Glutamatergic neuron (in vitro differentiated cells): Measurements from ENCODE around the gene HSD17B12. TPM values are rescaled to one million over a fixed set of nuclear protein-coding genes. Genes with fewer than 3 reads are reported as not detected.

Source experiments
- DNase-seq: peaks from one replicate; pipeline ENCODE4 v3.0.0; 2022
- H3K27ac Mint-ChIP-seq: one replicate; pipeline ENCODE4 v1.8.0; 2020; ENCODE audit warnings: mild to moderate bottlenecking, mixed read lengths, inconsistent platforms; ENCODE audit not compliant: unreplicated experiment
- H3K27me3 Mint-ChIP-seq: one replicate; pipeline ENCODE4 v1.8.0; 2020; ENCODE audit warnings: mild to moderate bottlenecking, moderate library complexity, mixed read lengths, inconsistent platforms; ENCODE audit not compliant: unreplicated experiment
- H3K36me3 Mint-ChIP-seq: one replicate; pipeline ENCODE4 v1.8.0; 2020; ENCODE audit warnings: mild to moderate bottlenecking, mixed read lengths, inconsistent platforms; ENCODE audit not compliant: unreplicated experiment
- H3K4me1 Mint-ChIP-seq: one replicate; pipeline ENCODE4 v1.8.0; 2020; ENCODE audit warnings: mild to moderate bottlenecking, low read depth, mixed read lengths, inconsistent platforms; ENCODE audit not compliant: unreplicated experiment
- H3K4me3 Mint-ChIP-seq: one replicate; pipeline ENCODE4 v1.8.0; 2020; ENCODE audit warnings: mild to moderate bottlenecking, mixed read lengths, inconsistent platforms; ENCODE audit not compliant: unreplicated experiment
- H3K9me3 Mint-ChIP-seq: one replicate; pipeline ENCODE4 v1.8.0; 2020; ENCODE audit warnings: mild to moderate bottlenecking, moderate library complexity, mixed read lengths, inconsistent platforms; ENCODE audit not compliant: unreplicated experiment
- total RNA-seq: library from RNA; stranded (reverse); fragmentation: NEBNext Ultra II Directional; extraction: Animal tissue kit (Norgen Biotek cat#: 25700); gene quantifications from one replicate; pipeline ENCODE4 v1.2.1, GENCODE V29; 2021; ENCODE audit not compliant: unreplicated experiment
- TF ChIP-seq, protein P1 (sequence below): fragments of 200-600 bp; sonication (generic); IDR thresholded peaks from one replicate; pipeline ENCODE4 v1.5.0; 2021; ENCODE audit not compliant: partially characterized antibody, unreplicated experiment

Gene HSD17B12
- total RNA-seq, 1 donor from 2014 or later = 140 TPM

DNA sequence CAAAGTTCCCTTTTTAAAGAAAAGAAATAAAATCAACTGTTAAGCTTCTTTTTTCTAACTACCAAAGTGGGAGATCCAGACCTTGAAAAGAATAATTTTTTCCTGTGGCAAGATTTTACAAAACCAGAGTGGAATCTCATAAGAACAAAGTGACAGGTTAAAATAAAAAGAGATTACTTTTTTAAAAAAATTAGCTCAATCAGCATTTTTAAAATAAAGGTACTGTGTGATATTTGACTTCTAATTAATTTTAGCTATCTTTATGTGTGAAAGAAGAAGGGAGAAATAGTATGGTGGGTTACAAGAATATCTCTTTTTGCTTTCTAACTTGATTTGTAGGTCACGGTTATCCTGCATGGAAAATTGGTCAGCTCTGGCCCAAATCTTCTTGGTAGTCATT is 107.3 kb downstream of the HSD17B12 start:
- Mint-ChIP-seq H3K36me3 (peaks cover 13% of the 10 kb centered on the region), H3K4me3 (no peak overlapping the region), H3K9me3 (peaks cover 10% of the 10 kb centered on the region), H3K27me3 (peaks cover 6% of the 10 kb centered on the region), H3K4me1 (peaks cover 26% of the 10 kb centered on the region), H3K27ac (peak overlapping the region; percentile 87)
- TF ChIP-seq, protein P1, sequence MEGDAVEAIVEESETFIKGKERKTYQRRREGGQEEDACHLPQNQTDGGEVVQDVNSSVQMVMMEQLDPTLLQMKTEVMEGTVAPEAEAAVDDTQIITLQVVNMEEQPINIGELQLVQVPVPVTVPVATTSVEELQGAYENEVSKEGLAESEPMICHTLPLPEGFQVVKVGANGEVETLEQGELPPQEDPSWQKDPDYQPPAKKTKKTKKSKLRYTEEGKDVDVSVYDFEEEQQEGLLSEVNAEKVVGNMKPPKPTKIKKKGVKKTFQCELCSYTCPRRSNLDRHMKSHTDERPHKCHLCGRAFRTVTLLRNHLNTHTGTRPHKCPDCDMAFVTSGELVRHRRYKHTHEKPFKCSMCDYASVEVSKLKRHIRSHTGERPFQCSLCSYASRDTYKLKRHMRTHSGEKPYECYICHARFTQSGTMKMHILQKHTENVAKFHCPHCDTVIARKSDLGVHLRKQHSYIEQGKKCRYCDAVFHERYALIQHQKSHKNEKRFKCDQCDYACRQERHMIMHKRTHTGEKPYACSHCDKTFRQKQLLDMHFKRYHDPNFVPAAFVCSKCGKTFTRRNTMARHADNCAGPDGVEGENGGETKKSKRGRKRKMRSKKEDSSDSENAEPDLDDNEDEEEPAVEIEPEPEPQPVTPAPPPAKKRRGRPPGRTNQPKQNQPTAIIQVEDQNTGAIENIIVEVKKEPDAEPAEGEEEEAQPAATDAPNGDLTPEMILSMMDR = no peak
- no peak for DNase-seq

DNA sequence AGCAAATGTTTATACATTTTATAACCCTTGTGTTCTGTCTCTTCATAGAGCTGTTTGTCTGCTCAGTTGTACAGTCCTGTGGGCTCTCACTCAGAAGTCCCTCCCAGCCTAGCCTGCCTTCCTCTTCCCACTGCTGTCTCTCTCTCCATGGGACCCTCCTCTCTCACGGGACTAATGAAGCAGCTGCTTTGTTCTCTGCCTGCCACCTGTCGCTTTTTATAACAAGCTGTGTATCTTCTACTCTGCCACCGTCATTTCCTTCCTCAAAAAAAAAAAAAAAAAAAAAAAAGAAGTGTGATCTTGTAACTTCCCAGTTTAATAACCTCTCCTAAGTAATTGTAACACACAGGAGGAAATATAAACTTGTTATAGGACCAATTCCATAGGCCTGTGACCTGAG is 107.9 kb downstream of the HSD17B12 start:
- TF ChIP-seq, protein P1 = no peak
- H3K27ac Mint-ChIP-seq = peak overlapping the region; percentile 87
- peaks cover 6% of the 10 kb centered on the region for H3K27me3 Mint-ChIP-seq
- H3K9me3 Mint-ChIP-seq = peaks cover 10% of the 10 kb centered on the region
- peaks cover 26% of the 10 kb centered on the region for H3K4me1 Mint-ChIP-seq
- peak; percentile 60 for DNase-seq
- H3K4me3 Mint-ChIP-seq = peak overlapping the region; percentile 63
- H3K36me3 Mint-ChIP-seq = peaks cover 12% of the 10 kb centered on the region

DNA sequence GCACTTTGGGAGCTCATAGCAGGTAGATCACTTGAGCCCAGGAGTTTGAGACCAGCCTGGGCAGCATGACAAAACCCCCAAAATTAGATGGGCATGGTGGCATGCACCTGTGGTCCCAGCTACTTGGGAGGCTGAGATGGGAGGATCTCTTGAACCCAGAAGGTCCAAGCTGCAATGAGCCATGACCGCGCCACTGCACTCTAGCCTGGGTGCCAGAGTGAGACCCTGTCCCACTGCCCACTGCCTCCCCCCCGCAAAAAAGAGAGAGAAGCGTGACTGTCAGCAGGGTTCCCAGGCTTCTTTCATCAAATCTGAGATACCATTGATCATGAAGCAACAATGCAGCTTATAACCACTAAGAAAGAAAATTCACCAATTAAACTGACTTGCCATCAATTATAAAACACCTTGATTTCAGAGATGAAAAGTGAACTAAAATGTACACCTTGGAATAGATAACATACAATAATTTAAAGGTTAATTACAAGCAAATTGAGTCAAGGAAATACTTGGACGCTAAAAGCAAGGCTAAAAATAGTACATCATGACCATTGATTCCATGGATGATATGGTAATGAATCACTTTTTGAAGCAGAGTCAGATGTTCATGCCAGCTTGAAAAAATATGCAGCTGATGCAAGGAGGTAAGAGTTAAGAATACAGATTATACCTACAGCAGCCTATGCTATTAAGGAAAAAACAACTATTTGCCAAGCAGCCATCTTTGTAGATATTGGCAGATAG is 109.3 kb downstream of the HSD17B12 start:
- H3K27ac Mint-ChIP-seq = peak overlapping the region; percentile 87
- no peak overlapping the region for H3K4me3 Mint-ChIP-seq
- H3K36me3 Mint-ChIP-seq = no peaks in the 10 kb centered on the region
- TF ChIP-seq, protein P1 = no peak
- H3K9me3 Mint-ChIP-seq = peaks cover 5% of the 10 kb centered on the region
- DNase-seq = no peak
- H3K4me1 Mint-ChIP-seq = peaks cover 26% of the 10 kb centered on the region
- H3K27me3 Mint-ChIP-seq = peaks cover 6% of the 10 kb centered on the region

DNA sequence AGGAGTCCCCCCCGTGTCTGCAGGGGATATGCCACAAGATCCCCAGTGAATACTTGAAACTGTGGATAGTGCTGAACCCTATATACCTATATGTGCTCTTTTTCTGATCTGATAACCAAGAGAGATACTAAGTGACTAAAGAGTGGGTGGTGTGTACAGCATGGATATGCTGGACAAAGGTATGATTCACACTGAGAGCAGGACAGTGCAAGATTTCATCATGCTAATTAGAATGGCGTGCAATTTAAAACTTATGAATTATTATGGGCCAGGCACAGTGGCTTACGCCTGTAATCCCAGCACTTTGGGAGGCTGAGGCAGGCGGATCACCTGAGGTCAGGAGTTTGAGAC is 109.9 kb downstream of the HSD17B12 start:
- H3K36me3 Mint-ChIP-seq = peaks cover under 1% of the 10 kb centered on the region
- TF ChIP-seq, protein P1 = no peak
- H3K9me3 Mint-ChIP-seq = peaks cover 3% of the 10 kb centered on the region
- H3K27ac Mint-ChIP-seq = peak overlapping the region; percentile 62
- peaks cover 6% of the 10 kb centered on the region for H3K27me3 Mint-ChIP-seq
- peaks cover 24% of the 10 kb centered on the region for H3K4me1 Mint-ChIP-seq
- DNase-seq = no peak
- H3K4me3 Mint-ChIP-seq = no peak overlapping the region

DNA sequence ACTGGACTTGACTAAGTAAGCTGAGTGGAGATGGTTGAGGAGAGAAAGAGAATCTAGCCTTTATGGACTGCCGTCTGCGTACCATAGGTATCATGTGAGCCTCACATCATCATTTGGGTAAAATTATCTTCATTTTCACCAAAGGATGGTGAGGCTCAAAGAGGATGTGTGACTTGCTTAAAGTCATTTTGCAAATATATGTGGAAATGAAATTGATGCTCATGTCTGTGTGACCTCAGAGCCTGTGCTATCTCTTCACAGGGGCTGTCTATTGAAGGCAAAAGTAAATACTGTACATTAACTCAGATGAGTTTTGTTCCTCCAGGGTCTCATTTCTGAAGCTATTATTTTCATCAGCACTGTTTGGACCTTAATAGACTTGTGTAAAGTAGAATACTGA is 116.8 kb downstream of the HSD17B12 start:
- peaks cover 4% of the 10 kb centered on the region for H3K27me3 Mint-ChIP-seq
- peaks cover 5% of the 10 kb centered on the region for H3K9me3 Mint-ChIP-seq
- H3K36me3 Mint-ChIP-seq = peaks cover 6% of the 10 kb centered on the region
- H3K4me1 Mint-ChIP-seq = peaks cover 6% of the 10 kb centered on the region
- no peak overlapping the region for H3K4me3 Mint-ChIP-seq
- no peak overlapping the region for H3K27ac Mint-ChIP-seq
- TF ChIP-seq, protein P1 = no peak
- no peak for DNase-seq
